Hematopoietic multipotent progenitor cell treated with erythropoietin and hydrocortisone succinate and interleukin-3 and kit ligand, for 4 days (in vitro differentiated cells): Measurements from ENCODE around the gene LIN28B.
"Not testable (repeated sequence)": the region's sequence is repeated elsewhere in the genome, so short reads cannot be mapped to it uniquely, and the experiment has no call there.

Source experiments
- DNase-seq: peaks from one replicate; pipeline ENCODE4 v3.0.0-alpha.2; 2015

The LIN28B gene

DNA sequence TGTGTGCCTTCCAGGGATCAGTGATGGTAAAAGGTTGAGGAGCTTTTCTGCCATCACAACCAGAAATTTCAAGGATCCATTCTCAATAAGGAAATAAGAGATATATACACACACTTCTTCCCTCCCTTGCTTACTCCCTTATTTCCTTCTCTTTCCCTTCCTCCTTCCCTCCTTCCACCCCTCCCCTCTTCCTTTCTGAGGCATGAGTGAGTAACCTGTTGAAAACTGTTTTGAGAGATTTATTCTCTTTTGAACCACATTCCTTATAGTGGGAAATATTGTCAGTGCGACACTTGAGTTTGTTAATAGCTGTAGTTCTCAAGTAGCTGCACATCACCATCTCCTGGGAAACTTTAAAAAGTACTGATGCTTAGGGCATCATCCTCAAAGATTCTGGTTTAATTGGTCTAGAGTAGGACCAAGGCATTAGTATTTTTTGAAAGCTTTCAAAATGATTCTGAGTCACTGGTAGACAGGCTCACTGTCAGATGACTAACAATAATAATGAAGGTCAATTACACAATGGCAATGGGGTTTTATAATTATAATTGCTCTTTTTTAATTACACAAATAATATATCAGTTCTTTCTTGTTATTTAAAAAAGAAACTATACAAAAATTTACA lies 113.0 kb downstream of the LIN28B start:
- no peak for DNase-seq

- DNase-seq = no peak
These were observed 115.9 kb downstream of the LIN28B start for GRCh38 chr6:105072798-105073199.

DNA sequence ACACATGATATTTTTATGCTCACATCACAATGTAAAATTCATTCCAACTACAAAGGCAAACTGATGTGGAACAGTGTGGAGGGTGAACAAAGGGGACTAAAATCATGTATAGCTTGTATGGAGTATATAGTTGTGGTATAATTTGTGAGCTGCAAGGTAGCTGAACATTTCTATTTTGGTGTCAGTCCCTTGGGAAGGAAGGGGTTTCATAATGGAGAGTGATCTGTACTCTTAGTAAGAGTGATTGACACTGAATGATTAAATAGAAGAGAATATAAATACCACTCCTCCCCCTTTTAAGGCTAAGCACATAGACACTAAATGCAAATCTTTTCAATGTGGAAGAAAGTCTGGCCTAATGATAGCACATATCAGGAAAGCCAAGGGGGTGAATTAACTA lies 118.3 kb downstream of the LIN28B start:
- no peak for DNase-seq

- not testable (repeated sequence) for DNase-seq
These were observed 119.5 kb downstream of the LIN28B start for GRCh38 chr6:105076418-105076817.

- DNase-seq = peak; percentile 77
These were observed 120.9 kb downstream of the LIN28B start for GRCh38 chr6:105077596-105078385.

GRCh38 chr6:105078386-105078708 lies 121.4 kb downstream of the LIN28B start:
- no peak for DNase-seq

GRCh38 chr6:105080279-105080678 lies 123.4 kb downstream of the LIN28B start:
- DNase-seq = no peak

- DNase-seq = not testable (repeated sequence)
These were observed 124.8 kb downstream of the LIN28B start for GRCh38 chr6:105081662-105082061.

DNA sequence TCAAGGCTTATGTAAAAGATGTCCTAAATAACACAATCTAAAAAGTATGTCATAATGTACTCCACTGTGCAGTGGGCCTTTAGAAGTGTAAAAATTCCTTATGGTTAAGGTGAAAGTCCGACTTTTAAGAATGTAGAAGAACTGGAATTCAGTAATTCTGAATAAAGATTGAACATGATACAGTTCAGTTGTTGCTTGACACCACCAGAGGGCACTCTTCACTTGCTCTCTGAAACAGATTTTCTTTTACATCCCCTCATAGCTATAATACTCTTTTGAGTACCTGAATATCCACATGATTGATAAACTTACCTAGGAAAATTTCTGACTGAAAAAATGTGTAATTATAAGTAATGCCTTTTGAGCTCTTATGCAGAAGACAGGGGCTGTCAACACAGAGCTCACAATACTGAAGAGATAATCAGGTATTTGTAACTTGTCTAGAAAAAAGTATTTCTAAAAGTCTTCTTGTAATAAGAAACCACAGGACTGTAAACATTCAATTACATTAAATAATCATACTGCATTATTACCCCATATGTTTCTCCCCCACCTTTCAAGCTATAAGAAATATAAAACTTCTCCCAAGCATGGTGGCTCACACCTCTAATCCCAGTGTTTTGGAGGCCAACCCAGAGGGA lies 130.8 kb downstream of the LIN28B start:
- DNase-seq = peak; percentile 75

DNA sequence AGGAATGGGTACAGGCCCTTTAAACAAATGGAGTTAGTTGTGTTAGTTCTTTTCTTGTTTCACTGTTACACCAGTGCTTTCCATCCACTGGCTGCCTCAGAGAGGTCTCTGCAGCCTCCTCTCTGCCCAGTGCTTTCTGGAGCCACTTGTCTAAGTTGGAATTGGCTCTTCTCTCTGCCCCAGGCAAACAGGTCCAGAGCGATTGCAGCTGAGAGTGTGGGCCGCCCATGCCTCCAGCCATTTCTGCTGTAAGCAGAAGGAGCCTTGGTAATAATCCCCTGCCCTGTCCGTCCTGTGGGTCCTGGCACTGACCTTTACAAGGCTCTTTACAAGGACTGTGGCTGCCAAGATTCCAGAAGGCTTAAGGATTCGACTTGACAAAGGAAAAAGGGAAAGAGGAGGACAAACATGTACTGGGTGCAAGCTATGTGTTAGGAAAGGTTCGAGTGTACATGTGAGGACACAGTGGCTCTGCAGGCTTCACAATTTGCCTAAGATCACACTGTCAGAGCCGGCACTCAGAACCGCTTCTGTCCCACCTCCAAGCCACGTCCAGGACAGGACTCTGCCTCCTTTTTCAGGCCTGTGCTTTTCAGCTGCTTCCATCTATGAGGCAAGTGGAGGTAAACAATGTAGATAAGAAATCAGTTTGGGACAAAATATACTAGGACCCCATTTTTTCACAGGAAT lies 134.4 kb downstream of the LIN28B start:
- no peak for DNase-seq

DNA sequence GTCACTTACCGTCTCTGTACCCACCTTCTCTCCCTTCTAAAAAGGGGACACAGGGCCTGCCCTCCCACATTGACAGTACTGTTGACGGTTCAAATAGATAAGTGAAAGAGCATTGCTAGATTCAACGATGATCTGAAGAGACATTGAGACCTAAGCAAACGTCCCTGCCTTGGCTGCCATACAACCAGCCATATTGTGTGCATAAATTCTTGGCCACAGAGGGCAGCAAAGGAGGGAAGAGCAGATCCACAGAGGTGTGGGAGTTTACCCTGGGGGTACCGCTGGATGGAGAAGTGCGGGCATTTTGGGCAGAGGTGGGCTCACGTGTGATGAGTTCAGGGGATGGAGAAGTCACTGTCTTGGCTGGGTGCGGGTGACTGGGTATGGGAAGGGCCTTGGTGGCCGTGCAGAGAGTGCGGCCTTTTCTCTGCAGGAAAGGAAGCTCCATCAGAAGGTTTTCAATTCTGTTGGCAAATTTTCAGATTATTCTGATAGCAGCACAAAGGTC lies 137.3 kb downstream of the LIN28B start:
- DNase-seq = no peak

DNA sequence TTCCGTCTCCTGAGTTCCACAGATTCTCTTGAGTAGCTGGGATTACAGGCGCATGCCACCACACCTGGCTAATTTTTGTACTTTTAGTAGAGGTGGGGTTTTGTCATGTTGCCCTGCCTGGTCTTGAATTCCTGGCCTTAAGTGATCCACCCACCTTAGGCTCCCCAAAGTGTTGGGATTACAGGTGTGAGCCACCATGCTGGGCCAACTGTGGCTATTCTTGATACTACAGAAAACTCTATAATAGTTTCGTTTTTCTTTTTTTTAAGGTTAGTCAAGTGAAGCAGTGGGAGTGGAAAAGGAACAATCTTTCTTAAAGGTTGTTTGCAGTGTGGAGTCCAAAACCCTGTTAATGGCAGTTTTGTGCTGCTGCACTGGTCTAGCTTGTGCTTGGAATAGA lies 138.2 kb downstream of the LIN28B start:
- DNase-seq = no peak

GRCh38 chr6:105097288-105097687 lies 140.4 kb downstream of the LIN28B start:
- DNase-seq = no peak

GRCh38 chr6:105099371-105099770 lies 142.5 kb downstream of the LIN28B start:
- no peak for DNase-seq

- DNase-seq = no peak
These were observed 145.3 kb downstream of the LIN28B start for GRCh38 chr6:105102186-105102585.

GRCh38 chr6:105105094-105105493 lies 148.2 kb downstream of the LIN28B start:
- DNase-seq = no peak

DNA sequence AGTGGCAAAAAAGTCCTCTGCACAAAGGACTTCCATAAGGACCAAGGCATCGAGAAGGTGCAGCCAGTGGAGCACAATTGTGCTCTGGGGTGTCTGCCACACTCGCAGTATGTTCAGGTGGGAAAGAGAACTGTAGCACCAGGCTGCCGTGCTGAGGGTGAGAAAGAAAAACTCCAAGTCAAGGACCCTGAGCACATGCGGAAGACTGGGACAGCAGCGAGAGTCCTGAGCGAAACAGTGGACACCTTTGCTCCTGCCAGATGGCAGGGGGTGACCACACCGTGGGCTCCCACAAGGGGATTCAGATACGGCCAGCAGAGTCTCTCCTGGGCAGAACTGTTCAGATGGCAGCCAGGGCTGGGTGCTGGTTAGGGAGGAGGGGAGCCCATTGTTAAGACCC lies 149.4 kb downstream of the LIN28B start:
- no peak for DNase-seq

DNA sequence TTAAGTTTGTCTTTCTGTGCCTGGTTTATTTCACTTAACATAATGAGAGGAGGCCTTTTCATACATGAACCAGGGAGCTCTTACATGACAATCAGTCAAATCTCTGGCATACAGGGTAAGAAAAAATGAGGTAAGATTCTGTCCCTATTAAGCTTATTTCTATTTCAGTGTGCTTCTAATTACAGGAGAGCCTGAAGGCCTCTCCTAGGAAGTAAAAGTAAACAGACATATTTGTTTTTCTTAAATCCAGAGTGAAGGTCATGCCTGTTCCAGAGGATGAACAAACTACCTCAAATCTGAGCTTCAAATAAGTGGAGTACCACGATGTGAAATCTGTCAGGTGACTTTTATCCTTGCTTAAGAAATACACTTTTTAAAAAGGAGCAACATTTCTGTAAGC lies 150.3 kb downstream of the LIN28B start:
- DNase-seq = no peak

- DNase-seq = no peak
These were observed 151.8 kb downstream of the LIN28B start for GRCh38 chr6:105108631-105109262.

- DNase-seq = no peak
These were observed 153.3 kb downstream of the LIN28B start for GRCh38 chr6:105109955-105110895.

GRCh38 chr6:105111105-105111504 lies 154.2 kb downstream of the LIN28B start:
- DNase-seq = no peak

GRCh38 chr6:105111871-105112270 lies 155.0 kb downstream of the LIN28B start:
- DNase-seq = no peak
